KMS-11 (cell line): ENCODE data around the gene PTPRN2.

Experiments used
- H2AFZ ChIP-seq: fragments of 200-600 bp; sonication (generic); 2 replicates; pipeline ENCODE4 v1.6.1; 2016; ENCODE audit warnings: antibody characterized with exemption, mixed run types, low read depth
- H3K27ac ChIP-seq: fragments of 200-600 bp; sonication (generic); 2 replicates; pipeline ENCODE4 v1.6.1; 2016; ENCODE audit warnings: mild to moderate bottlenecking, mixed run types
- H3K27me3 ChIP-seq: fragments of 200-600 bp; sonication (generic); 2 replicates; pipeline ENCODE4 v1.6.1; 2017; ENCODE audit warnings: mild to moderate bottlenecking, low read depth, mixed run types, moderate library complexity; ENCODE audit not compliant: insufficient read depth
- H3K36me3 ChIP-seq: fragments of 200-600 bp; sonication (generic); 2 replicates; pipeline ENCODE4 v1.6.1; 2017; ENCODE audit warnings: mild to moderate bottlenecking, mixed run types; ENCODE audit not compliant: insufficient read depth
- H3K4me1 ChIP-seq: fragments of 200-600 bp; sonication (generic); 2 replicates; pipeline ENCODE4 v1.6.1; 2016; ENCODE audit warnings: mild to moderate bottlenecking, low read depth, mixed run types; ENCODE audit not compliant: poor library complexity, severe bottlenecking
- H3K4me2 ChIP-seq: fragments of 200-600 bp; sonication (generic); 2 replicates; pipeline ENCODE4 v1.7.0; 2016; ENCODE audit warnings: mild to moderate bottlenecking, mixed run types
- H3K4me3 ChIP-seq: fragments of 200-600 bp; sonication (generic); IDR thresholded peaks from 2 replicates; pipeline ENCODE4 v1.6.1; 2017; ENCODE audit warnings: low read depth, low read length, mixed read lengths; ENCODE audit not compliant: insufficient read depth
- H3K79me2 ChIP-seq: fragments of 200-600 bp; sonication (generic); 2 replicates; pipeline ENCODE4 v1.6.1; 2016; ENCODE audit warnings: low read depth, mixed run types; ENCODE audit not compliant: insufficient read depth
- H3K9ac ChIP-seq: fragments of 200-600 bp; sonication (generic); 2 replicates; pipeline ENCODE4 v1.6.1; 2016; ENCODE audit warnings: mild to moderate bottlenecking, mixed run types
- H4K20me1 ChIP-seq: fragments of 200-600 bp; sonication (generic); 2 replicates; pipeline ENCODE4 v1.6.1; 2016; ENCODE audit warnings: mild to moderate bottlenecking, mixed run types; ENCODE audit not compliant: insufficient read depth
- TF ChIP-seq, protein P1 (sequence below): fragments of 200-600 bp; sonication (generic); conservative IDR thresholded peaks from 2 replicates; pipeline ENCODE4 v1.6.1; 2017; ENCODE audit warnings: low read depth, mild to moderate bottlenecking, antibody characterized with exemption, low read length, moderate library complexity, mixed read lengths

Gene PTPRN2

DNA sequence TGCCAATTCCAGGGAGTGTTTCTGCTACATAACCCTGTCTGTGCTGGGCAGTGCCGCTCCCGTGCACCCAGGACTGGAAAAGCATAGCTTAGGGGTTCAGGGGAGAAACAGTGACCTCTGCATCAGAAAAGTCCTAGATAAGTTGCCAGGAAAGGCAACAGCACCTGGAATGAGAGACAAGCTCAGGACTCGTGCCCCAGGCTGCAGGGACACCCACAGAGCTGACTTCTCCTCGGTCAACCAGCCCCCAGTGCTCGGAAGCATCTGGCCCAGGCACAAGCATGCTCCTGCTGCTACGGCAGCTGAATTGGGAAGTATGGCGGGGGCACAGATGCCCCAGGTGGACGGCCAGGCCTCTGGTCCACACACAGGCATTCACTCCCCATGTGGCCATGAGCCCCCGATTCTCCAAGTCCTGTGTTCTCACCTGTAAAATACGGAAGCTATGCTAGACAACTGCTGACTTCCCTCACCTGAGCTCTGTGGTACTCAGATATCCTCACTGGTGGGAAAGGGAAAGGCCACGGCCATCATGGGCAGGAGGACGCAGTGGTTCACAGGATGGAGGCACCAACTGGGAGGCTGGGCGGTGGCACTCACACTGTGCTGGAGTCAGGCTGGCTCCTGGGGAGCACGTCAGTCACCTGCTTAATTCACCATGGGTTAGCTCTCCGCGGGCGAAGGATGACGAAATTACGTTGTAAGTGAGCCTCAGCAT, 220.5 kb downstream of the PTPRN2 start:
- TF ChIP-seq, protein P1, sequence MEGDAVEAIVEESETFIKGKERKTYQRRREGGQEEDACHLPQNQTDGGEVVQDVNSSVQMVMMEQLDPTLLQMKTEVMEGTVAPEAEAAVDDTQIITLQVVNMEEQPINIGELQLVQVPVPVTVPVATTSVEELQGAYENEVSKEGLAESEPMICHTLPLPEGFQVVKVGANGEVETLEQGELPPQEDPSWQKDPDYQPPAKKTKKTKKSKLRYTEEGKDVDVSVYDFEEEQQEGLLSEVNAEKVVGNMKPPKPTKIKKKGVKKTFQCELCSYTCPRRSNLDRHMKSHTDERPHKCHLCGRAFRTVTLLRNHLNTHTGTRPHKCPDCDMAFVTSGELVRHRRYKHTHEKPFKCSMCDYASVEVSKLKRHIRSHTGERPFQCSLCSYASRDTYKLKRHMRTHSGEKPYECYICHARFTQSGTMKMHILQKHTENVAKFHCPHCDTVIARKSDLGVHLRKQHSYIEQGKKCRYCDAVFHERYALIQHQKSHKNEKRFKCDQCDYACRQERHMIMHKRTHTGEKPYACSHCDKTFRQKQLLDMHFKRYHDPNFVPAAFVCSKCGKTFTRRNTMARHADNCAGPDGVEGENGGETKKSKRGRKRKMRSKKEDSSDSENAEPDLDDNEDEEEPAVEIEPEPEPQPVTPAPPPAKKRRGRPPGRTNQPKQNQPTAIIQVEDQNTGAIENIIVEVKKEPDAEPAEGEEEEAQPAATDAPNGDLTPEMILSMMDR: no peak
- no peak overlapping the region for H3K27ac ChIP-seq
- H3K4me2 ChIP-seq: no peak overlapping the region
- no peak overlapping the region for H3K4me3 ChIP-seq
- no peaks in the 10 kb centered on the region for H3K79me2 ChIP-seq
- H3K9ac ChIP-seq: no peak overlapping the region
- no peaks in the 10 kb centered on the region; the same call in 1 of the 2 replicates for H3K27me3 ChIP-seq
- no peak overlapping the region for H2AFZ ChIP-seq
- H3K36me3 ChIP-seq: no peaks in the 10 kb centered on the region
- H3K4me1 ChIP-seq: no peaks in the 10 kb centered on the region
- no peaks in the 10 kb centered on the region for H4K20me1 ChIP-seq

DNA sequence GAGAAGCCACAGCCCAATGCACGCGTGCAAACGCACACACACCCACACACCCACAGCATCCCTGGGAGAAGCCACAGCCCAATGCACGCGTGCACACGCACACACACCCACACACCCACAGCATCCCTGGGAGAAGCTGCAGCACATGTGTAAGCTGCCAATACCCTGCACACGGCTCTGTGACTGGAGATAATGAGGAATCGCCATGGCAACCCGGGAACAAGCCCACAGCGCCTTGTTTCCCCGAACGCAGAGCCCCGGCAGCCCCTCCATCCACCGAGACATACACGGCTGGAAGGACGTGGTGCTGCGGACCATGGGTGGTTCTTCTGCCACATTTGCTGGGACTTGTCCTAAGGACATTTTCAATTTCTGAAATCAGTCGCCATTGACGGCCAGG, 221.3 kb downstream of the PTPRN2 start:
- no peaks in the 10 kb centered on the region; the same call in 1 of the 2 replicates for H3K27me3 ChIP-seq

DNA sequence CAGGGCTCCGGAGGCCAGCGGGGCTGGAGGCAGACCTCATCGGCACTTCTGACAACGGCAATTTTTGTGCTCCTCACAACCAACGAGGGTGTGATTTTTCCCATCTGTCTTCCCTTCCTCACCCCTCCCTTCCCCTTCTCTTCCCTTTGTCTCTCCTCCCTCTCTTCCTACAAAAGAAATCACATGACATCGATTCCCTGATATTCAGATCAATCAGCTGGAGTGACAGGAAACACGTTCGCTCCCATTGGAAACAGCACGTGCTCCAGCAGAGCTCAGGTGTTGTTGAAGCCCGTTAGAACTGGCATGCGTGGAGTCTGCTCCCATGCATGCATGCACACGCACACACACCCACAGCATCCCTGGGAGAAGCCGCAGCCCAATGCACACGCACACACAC, 222.4 kb downstream of the PTPRN2 start:
- H3K9ac ChIP-seq: no peak overlapping the region
- H3K4me3 ChIP-seq: no peak overlapping the region
- no peaks in the 10 kb centered on the region for H3K79me2 ChIP-seq
- H3K36me3 ChIP-seq: no peaks in the 10 kb centered on the region
- H2AFZ ChIP-seq: no peak overlapping the region
- TF ChIP-seq, protein P1: no peak
- no peak overlapping the region for H3K27ac ChIP-seq
- H4K20me1 ChIP-seq: no peaks in the 10 kb centered on the region
- no peak overlapping the region for H3K4me2 ChIP-seq
- no peaks in the 10 kb centered on the region; the same call in 1 of the 2 replicates for H3K27me3 ChIP-seq
- H3K4me1 ChIP-seq: no peaks in the 10 kb centered on the region

More for the DNA sequence above, 221.3 kb downstream of the PTPRN2 start:
- H3K4me2 ChIP-seq: no peak overlapping the region
- H3K79me2 ChIP-seq: no peaks in the 10 kb centered on the region
- no peak overlapping the region for H3K27ac ChIP-seq
- H3K4me1 ChIP-seq: no peaks in the 10 kb centered on the region
- H3K4me3 ChIP-seq: no peak overlapping the region
- H2AFZ ChIP-seq: no peak overlapping the region
- TF ChIP-seq, protein P1: no peak
- no peak overlapping the region for H3K9ac ChIP-seq
- no peaks in the 10 kb centered on the region for H4K20me1 ChIP-seq
- no peaks in the 10 kb centered on the region for H3K36me3 ChIP-seq

DNA sequence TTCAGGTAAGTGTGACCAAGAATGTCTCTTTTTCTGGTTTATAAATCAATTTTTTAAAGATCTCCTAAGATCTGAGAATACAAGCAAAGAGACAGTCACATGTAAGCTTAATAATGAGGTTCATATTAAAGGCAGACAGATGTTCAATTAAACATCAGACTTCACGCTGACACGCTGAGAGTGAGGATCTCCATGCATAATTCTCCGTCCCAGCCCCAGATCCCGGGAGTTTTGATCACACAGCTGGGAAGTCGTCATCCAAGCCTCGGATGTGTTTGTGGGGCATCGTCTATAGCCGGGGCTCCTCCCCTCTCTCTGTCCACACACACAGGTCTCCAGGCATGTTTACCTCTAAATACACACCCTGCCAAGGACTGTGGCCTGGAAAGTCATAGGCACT, 223.2 kb downstream of the PTPRN2 start:
- Histone ChIP-seq H3K4me1 (no peaks in the 10 kb centered on the region), H4K20me1 (no peaks in the 10 kb centered on the region), H3K27ac (no peak overlapping the region), H3K4me2 (no peak overlapping the region), H3K36me3 (no peaks in the 10 kb centered on the region), H3K4me3 (no peak overlapping the region), H2AFZ (no peak overlapping the region), H3K79me2 (no peaks in the 10 kb centered on the region), H3K27me3 (no peaks in the 10 kb centered on the region; the same call in 1 of the 2 replicates), H3K9ac (no peak overlapping the region)
- TF ChIP-seq, protein P1: no peak
